A549 (cell line): ENCODE measurements around the gene MLPH. TPM values are rescaled to one million over a fixed set of nuclear protein-coding genes. Genes with fewer than 3 reads are reported as not detected.

ENCODE experiments used
- ATAC-seq, 2 experiments: fragments of 200-7000 bp in 1 of 2; fragments of >200 bp in 1 of 2; cut with Nextera tagmentation in 1 of 2; cut with Tn5 transposase in 1 of 2; 3 replicates each; pipeline versions ENCODE4 v1.8.0 to v1.9.1; 2018 to 2020; ENCODE audit warnings: mild to moderate bottlenecking in 1 of 2, moderate library complexity in 1 of 2
- CTCF ChIA-PET: fragments of 300-600 bp; sonication (Branson Sonifier 250); formaldehyde crosslinking; extraction: SDS; loops from one replicate; lab custom pipeline; 2021; ENCODE audit warnings: antibody characterized with exemption, inconsistent platforms; lab: Yijun Ruan, JAX
- POLR2A ChIA-PET: fragments of 350-600 bp; formaldehyde crosslinking; extraction: SDS; loops from one replicate; lab custom pipeline; 2021; ENCODE audit warnings: antibody characterized with exemption, inconsistent platforms; lab: Yijun Ruan, JAX
- DNase-seq, 2 experiments: peaks; one replicate each; pipeline versions ENCODE4 v3.0.0 to v3.0.0-alpha.2; 2011 to 2016; ENCODE audit warnings: low read depth in 1 of 2, low spot score in 1 of 2
- FAIRE-seq: peaks from 2 replicates; lab custom pipeline; 2011; peaks lifted over from hg19 to GRCh38; lab: Jason Lieb, UNC
- H3K27ac ChIP-seq, 2 experiments: fragments of >200 bp; sonication (Bioruptor Twin); formaldehyde crosslinking; 3 replicates each; pipeline ENCODE4 v1.5.1; 2016 to 2017
- H3K4me1 ChIP-seq: fragments of >200 bp; sonication (Bioruptor Twin); formaldehyde crosslinking; 3 replicates; pipeline ENCODE4 v1.6.1; 2016
- H3K4me2 ChIP-seq: fragments of >200 bp; sonication (Bioruptor Twin); formaldehyde crosslinking; 3 replicates; pipeline ENCODE4 v1.6.1; 2016
- H3K4me3 ChIP-seq: fragments of >200 bp; sonication (Bioruptor Twin); formaldehyde crosslinking; 3 replicates; pipeline ENCODE4 v1.5.1; 2016
- H3K9me3 ChIP-seq: fragments of >200 bp; sonication (Bioruptor Twin); formaldehyde crosslinking; 3 replicates; pipeline ENCODE4 v1.6.1; 2016
- CBX2 ChIP-seq: fragments of 200-600 bp; sonication (generic); IDR thresholded peaks from 2 replicates; pipeline ENCODE4 v1.6.1; 2016; ENCODE audit warnings: low read depth, mild to moderate bottlenecking, borderline replicate concordance
- EHF ChIP-seq: fragments of 250-450 bp; sonication (Bioruptor Pico); IDR thresholded peaks from 2 replicates; pipeline ENCODE4 v1.5.0; 2020; ENCODE audit warnings: mild to moderate bottlenecking
- EP300 ChIP-seq, 2 experiments: fragments of >200 bp; sonication (Bioruptor Twin); formaldehyde crosslinking; IDR thresholded peaks; 2 replicates in 1 of 2; 3 replicates in 1 of 2; pipeline ENCODE4 v1.6.1; 2016 to 2017
- ESRRA ChIP-seq: fragments of 150-350 bp; IDR thresholded peaks from 2 replicates; pipeline ENCODE4 v1.6.1; 2014; ENCODE audit warnings: mild to moderate bottlenecking, low read length, borderline replicate concordance
- HOXA7 ChIP-seq: fragments of 250-450 bp; sonication (Bioruptor Pico); IDR thresholded peaks from 2 replicates; pipeline ENCODE4 v1.5.0; 2020; ENCODE audit warnings: mild to moderate bottlenecking, moderate library complexity
- JUNB ChIP-seq: fragments of >200 bp; sonication (Bioruptor Twin); formaldehyde crosslinking; IDR thresholded peaks from 2 replicates; pipeline ENCODE4 v1.6.1; 2016
- KDM1A ChIP-seq: fragments of 200-600 bp; sonication (generic); IDR thresholded peaks from 2 replicates; pipeline ENCODE4 v1.6.1; 2016; ENCODE audit warnings: low read depth, mild to moderate bottlenecking
- KDM5A ChIP-seq: fragments of 200-600 bp; sonication (generic); IDR thresholded peaks from 2 replicates; pipeline ENCODE4 v1.6.1; 2016; ENCODE audit warnings: antibody characterized with exemption, mild to moderate bottlenecking
- MAFK ChIP-seq: fragments of 450-650 bp; IDR thresholded peaks from 2 replicates; pipeline ENCODE4 v1.6.1; 2014; ENCODE audit not compliant: partially characterized antibody
- NR3C1 ChIP-seq: fragments of >200 bp; sonication (Bioruptor Twin); formaldehyde crosslinking; IDR thresholded peaks from 3 replicates; pipeline ENCODE4 v1.6.1; 2017
- POLR2AphosphoS2 ChIP-seq: conservative IDR thresholded peaks from 2 replicates; pipeline ENCODE4 v1.6.1; 2012; ENCODE audit warnings: low read length, improper control_type of control experiment, inconsistent platforms
- RAD21 ChIP-seq, 2 experiments: fragments of >200 bp in 1 of 2; sonication (Bioruptor Twin) in 1 of 2; formaldehyde crosslinking in 1 of 2; IDR thresholded peaks in 1 of 2; conservative IDR thresholded peaks in 1 of 2; 2 replicates in 1 of 2; 3 replicates in 1 of 2; pipeline ENCODE4 v1.6.1; 2012 to 2018; ENCODE audit warnings: inconsistent platforms in 1 of 2
- RFX5 ChIP-seq: fragments of 450-650 bp; IDR thresholded peaks from 2 replicates; pipeline ENCODE4 v1.7.1; 2014; ENCODE audit warnings: antibody characterized with exemption, mild to moderate bottlenecking, moderate library complexity
- RNF2 ChIP-seq: fragments of 200-600 bp; sonication (generic); IDR thresholded peaks from 2 replicates; pipeline ENCODE4 v1.6.1; 2016; ENCODE audit warnings: low read depth, mild to moderate bottlenecking, antibody characterized with exemption, moderate library complexity, borderline replicate concordance
- ZFP36 ChIP-seq: fragments of 450-650 bp; IDR thresholded peaks from 2 replicates; pipeline ENCODE4 v1.6.1; 2014; ENCODE audit warnings: borderline replicate concordance; ENCODE audit not compliant: partially characterized antibody
- ZNF302 ChIP-seq: fragments of 250-450 bp; sonication (Bioruptor Pico); IDR thresholded peaks from 2 replicates; pipeline ENCODE4 v1.9.0; 2021; ENCODE audit warnings: inconsistent platforms, mild to moderate bottlenecking, moderate library complexity
- WGBS: methylation state at CpG from one replicate; pipeline ENCODE4 v1.1.6; 2017; ENCODE audit errors: missing lambda C conversion rate; 5-methylcytosine and 5-hydroxymethylcytosine counted together
- polyA plus RNA-seq, 4 experiments: library from polyadenylated mRNA; depleted of rRNA in 3 of 4; stranded (reverse); fragments of >200 nt; fragmentation: RNase III in 1 of 4; extraction: RNeasy Plus Mini Kit Qiagen cat#74134 plus additional on column Dnase treatment in 1 of 4; gene quantifications; 2 replicates in 3 of 4; 3 replicates in 1 of 4; pipeline ENCODE4 v1.2.3, GENCODE V29; 2011 to 2017
- TF ChIP-seq, protein P1 (sequence below): IDR thresholded peaks from 2 replicates; pipeline ENCODE4 v1.6.1; 2012; ENCODE audit warnings: low read depth, borderline replicate concordance
- TF ChIP-seq, protein P2 (sequence below): fragments of 200-600 bp; sonication (generic); IDR thresholded peaks from 2 replicates; pipeline ENCODE4 v1.6.1; 2016; ENCODE audit warnings: antibody characterized with exemption, mild to moderate bottlenecking, moderate library complexity
- TF ChIP-seq, protein P3 (sequence below): IDR thresholded peaks from 2 replicates; pipeline ENCODE4 v1.6.1; 2012
- TF ChIP-seq, protein P4 (sequence below): fragments of 150-350 bp; IDR thresholded peaks from 2 replicates; pipeline ENCODE4 v1.6.1; 2014; ENCODE audit warnings: low read depth, mild to moderate bottlenecking, low read length

Gene MLPH
- polyA plus RNA-seq, 2 of the 4 experiments (the other 2 are of a cell fraction), result 218 to 350 TPM

DNA sequence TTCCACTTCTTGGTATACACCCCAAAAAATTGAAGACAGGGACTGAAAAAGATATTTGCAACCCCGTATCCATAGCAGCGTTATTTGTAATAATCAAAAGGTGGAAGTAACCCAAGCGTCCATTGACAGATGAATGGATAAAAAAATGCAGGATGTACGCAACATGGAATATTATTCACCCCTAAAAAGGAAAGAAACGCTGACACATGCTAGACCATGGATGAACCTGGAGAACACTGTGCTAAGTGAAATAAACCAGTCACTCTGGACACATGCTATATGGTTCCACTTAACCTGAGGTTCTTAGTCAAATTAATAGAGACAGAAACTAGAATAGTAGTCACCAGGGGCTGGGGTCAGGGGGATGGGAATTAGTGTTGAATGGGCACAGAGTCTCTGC lies 40.7 kb downstream of the MLPH start:
- ChIA-PET POLR2A (no interaction called here), CTCF (interaction anchor here (1.0 to 6.6 kb wide), 2 partner anchors 16 to 44 kb away, joined by 4 to 55 read pairs; no protein-coding TSS in a partner anchor)
- Histone ChIP-seq H3K27ac (no peak overlapping the region), H3K4me1 (peaks cover under 1% of the 10 kb centered on the region; the same call in 1 of the 3 replicates), H3K4me2 (no peak overlapping the region), H3K9me3 (no peaks in the 10 kb centered on the region), H3K4me3 (no peak overlapping the region)
- no peak for ATAC-seq
- DNase-seq, result no peak
- no peak for FAIRE-seq
- WGBS, result 93% methylated on average over 5 of the region's 5 CpGs
- TF ChIP-seq EHF (no peak), KDM1A (peak; percentile 38; the same call in 1 of the 2 replicates), EP300 (IDR thresholded peaks at IDR 0.05) (no peak), RNF2 (no peak), ZFP36 (no peak), ZNF302 (CRISPR knock-in tag) (no peak), NR3C1 (no peak), RAD21 (conservative IDR thresholded peaks at IDR 0.05 in 1 of 2, IDR thresholded peaks at IDR 0.05 in 1 of 2) (no peak), MAFK (peak; percentile 69), POLR2AphosphoS2 (no peak), CBX2 (no peak), ESRRA (no peak), HOXA7 (CRISPR knock-in tag) (0 out of 2 replicates have a peak, but pooled peaks have one; percentile 25), RFX5 (no peak), JUNB (no peak), KDM5A (no peak)
- TF ChIP-seq, protein P1, sequence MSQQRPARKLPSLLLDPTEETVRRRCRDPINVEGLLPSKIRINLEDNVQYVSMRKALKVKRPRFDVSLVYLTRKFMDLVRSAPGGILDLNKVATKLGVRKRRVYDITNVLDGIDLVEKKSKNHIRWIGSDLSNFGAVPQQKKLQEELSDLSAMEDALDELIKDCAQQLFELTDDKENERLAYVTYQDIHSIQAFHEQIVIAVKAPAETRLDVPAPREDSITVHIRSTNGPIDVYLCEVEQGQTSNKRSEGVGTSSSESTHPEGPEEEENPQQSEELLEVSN, result no peak
- TF ChIP-seq, protein P2, sequence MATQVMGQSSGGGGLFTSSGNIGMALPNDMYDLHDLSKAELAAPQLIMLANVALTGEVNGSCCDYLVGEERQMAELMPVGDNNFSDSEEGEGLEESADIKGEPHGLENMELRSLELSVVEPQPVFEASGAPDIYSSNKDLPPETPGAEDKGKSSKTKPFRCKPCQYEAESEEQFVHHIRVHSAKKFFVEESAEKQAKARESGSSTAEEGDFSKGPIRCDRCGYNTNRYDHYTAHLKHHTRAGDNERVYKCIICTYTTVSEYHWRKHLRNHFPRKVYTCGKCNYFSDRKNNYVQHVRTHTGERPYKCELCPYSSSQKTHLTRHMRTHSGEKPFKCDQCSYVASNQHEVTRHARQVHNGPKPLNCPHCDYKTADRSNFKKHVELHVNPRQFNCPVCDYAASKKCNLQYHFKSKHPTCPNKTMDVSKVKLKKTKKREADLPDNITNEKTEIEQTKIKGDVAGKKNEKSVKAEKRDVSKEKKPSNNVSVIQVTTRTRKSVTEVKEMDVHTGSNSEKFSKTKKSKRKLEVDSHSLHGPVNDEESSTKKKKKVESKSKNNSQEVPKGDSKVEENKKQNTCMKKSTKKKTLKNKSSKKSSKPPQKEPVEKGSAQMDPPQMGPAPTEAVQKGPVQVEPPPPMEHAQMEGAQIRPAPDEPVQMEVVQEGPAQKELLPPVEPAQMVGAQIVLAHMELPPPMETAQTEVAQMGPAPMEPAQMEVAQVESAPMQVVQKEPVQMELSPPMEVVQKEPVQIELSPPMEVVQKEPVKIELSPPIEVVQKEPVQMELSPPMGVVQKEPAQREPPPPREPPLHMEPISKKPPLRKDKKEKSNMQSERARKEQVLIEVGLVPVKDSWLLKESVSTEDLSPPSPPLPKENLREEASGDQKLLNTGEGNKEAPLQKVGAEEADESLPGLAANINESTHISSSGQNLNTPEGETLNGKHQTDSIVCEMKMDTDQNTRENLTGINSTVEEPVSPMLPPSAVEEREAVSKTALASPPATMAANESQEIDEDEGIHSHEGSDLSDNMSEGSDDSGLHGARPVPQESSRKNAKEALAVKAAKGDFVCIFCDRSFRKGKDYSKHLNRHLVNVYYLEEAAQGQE, result no peak
- TF ChIP-seq, protein P3, sequence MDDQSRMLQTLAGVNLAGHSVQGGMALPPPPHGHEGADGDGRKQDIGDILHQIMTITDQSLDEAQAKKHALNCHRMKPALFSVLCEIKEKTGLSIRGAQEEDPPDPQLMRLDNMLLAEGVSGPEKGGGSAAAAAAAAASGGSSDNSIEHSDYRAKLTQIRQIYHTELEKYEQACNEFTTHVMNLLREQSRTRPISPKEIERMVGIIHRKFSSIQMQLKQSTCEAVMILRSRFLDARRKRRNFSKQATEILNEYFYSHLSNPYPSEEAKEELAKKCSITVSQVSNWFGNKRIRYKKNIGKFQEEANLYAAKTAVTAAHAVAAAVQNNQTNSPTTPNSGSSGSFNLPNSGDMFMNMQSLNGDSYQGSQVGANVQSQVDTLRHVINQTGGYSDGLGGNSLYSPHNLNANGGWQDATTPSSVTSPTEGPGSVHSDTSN, result no peak
- TF ChIP-seq, protein P4, sequence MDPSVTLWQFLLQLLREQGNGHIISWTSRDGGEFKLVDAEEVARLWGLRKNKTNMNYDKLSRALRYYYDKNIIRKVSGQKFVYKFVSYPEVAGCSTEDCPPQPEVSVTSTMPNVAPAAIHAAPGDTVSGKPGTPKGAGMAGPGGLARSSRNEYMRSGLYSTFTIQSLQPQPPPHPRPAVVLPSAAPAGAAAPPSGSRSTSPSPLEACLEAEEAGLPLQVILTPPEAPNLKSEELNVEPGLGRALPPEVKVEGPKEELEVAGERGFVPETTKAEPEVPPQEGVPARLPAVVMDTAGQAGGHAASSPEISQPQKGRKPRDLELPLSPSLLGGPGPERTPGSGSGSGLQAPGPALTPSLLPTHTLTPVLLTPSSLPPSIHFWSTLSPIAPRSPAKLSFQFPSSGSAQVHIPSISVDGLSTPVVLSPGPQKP, result no peak
